ENCODE measurements around the gene TXNDC11.

- TF ChIP-seq, protein P1, sequence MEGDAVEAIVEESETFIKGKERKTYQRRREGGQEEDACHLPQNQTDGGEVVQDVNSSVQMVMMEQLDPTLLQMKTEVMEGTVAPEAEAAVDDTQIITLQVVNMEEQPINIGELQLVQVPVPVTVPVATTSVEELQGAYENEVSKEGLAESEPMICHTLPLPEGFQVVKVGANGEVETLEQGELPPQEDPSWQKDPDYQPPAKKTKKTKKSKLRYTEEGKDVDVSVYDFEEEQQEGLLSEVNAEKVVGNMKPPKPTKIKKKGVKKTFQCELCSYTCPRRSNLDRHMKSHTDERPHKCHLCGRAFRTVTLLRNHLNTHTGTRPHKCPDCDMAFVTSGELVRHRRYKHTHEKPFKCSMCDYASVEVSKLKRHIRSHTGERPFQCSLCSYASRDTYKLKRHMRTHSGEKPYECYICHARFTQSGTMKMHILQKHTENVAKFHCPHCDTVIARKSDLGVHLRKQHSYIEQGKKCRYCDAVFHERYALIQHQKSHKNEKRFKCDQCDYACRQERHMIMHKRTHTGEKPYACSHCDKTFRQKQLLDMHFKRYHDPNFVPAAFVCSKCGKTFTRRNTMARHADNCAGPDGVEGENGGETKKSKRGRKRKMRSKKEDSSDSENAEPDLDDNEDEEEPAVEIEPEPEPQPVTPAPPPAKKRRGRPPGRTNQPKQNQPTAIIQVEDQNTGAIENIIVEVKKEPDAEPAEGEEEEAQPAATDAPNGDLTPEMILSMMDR (IDR thresholded peaks at IDR 0.05): no peak
- TF ChIP-seq POLR2A (IDR thresholded peaks at IDR 0.05): no peak
Measured at GRCh38 chr16:11681976-11682654, 60.5 kb downstream of the TXNDC11 start.

All from prostate gland (tissue), 2 donors.